OCI-LY7 (cell line): Measurements from ENCODE around the gene KAT7. TPM values are rescaled to one million over a fixed set of nuclear protein-coding genes. Genes with fewer than 3 reads are reported as not detected.
"Not testable (repeated sequence)": the region's sequence is repeated elsewhere in the genome, so short reads cannot be mapped to it uniquely, and the experiment has no call there.

Experiments used
- BruUV-seq: library from RNA; stranded (reverse); fragments of 400-500 nt; replicated peaks from 2 replicates; lab custom pipeline; 2021; lab: Mats Ljungman, UMichigan
- CTCF ChIA-PET: fragments of 300-600 bp; sonication (Branson Sonifier 250); formaldehyde crosslinking; loops from one replicate; lab custom pipeline; 2022; ENCODE audit warnings: antibody characterized with exemption; ENCODE audit not compliant: unreplicated experiment; lab: Charles Lee
- POLR2A ChIA-PET: fragments of 300-600 bp; sonication (Branson Sonifier 250); formaldehyde crosslinking; loops from one replicate; lab custom pipeline; 2022; ENCODE audit warnings: antibody characterized with exemption; lab: Charles Lee
- DNase-seq: peaks from one replicate; pipeline ENCODE4 v3.0.0-alpha.2; 2015; ENCODE audit warnings: low spot score
- H2AFZ ChIP-seq: fragments of 200-600 bp; sonication (generic), shearing (Covaris generic); 2 replicates; pipeline ENCODE4 v1.6.1; 2014; ENCODE audit warnings: mild to moderate bottlenecking, antibody characterized with exemption, low read length, moderate library complexity
- H3K27ac ChIP-seq: fragments of 200-600 bp; sonication (generic); 2 replicates; pipeline ENCODE4 v1.5.1; 2014; ENCODE audit warnings: mixed run types, low read depth, mild to moderate bottlenecking, moderate library complexity, low read length, inconsistent platforms; ENCODE audit not compliant: poor library complexity, severe bottlenecking
- H3K36me3 ChIP-seq: fragments of 200-600 bp; sonication (generic); 2 replicates; pipeline ENCODE4 v1.6.1; 2014; ENCODE audit warnings: mild to moderate bottlenecking, antibody characterized with exemption, low read length, moderate library complexity, mixed read lengths; ENCODE audit not compliant: insufficient read depth
- H3K4me1 ChIP-seq: fragments of 200-600 bp; sonication (generic); 2 replicates; pipeline ENCODE4 v1.5.1; 2014; ENCODE audit warnings: mild to moderate bottlenecking, low read length; ENCODE audit not compliant: insufficient read depth, poor library complexity, severe bottlenecking
- H3K4me2 ChIP-seq: fragments of 200-600 bp; sonication (generic); 2 replicates; pipeline ENCODE4 v1.6.1; 2014; ENCODE audit warnings: mild to moderate bottlenecking, low read length
- H3K4me3 ChIP-seq: fragments of 200-600 bp; sonication (generic); 2 replicates; pipeline ENCODE4 v1.5.1; 2014; ENCODE audit warnings: mild to moderate bottlenecking, low read depth, low read length; ENCODE audit not compliant: poor library complexity, severe bottlenecking
- H3K79me2 ChIP-seq: fragments of 200-600 bp; sonication (generic); 2 replicates; pipeline ENCODE4 v1.6.1; 2016; ENCODE audit warnings: low read depth, mild to moderate bottlenecking, low read length, moderate library complexity, mixed read lengths; ENCODE audit not compliant: insufficient read depth
- H3K9me2 ChIP-seq: fragments of 200-600 bp; sonication (generic); 2 replicates; pipeline ENCODE4 v1.6.1; 2016; ENCODE audit warnings: mild to moderate bottlenecking, low read length, mixed read lengths; ENCODE audit not compliant: insufficient read depth
- H3K9me3 ChIP-seq: fragments of 200-600 bp; sonication (generic); 2 replicates; pipeline ENCODE4 v1.6.1; 2014; ENCODE audit warnings: mild to moderate bottlenecking, mixed run types, low read length, mixed read lengths
- H4K20me1 ChIP-seq: fragments of 200-600 bp; sonication (generic); 2 replicates; pipeline ENCODE4 v1.6.1; 2014; ENCODE audit warnings: mild to moderate bottlenecking, antibody characterized with exemption, low read length, moderate library complexity, mixed read lengths; ENCODE audit not compliant: insufficient read depth
- EZH2phosphoT487 ChIP-seq: fragments of 200-600 bp; sonication (generic); IDR thresholded peaks from 2 replicates; pipeline ENCODE4 v1.6.1; 2018; ENCODE audit warnings: low read depth, borderline replicate concordance, mild to moderate bottlenecking, mixed run types, antibody characterized with exemption, low read length, moderate library complexity, mixed read lengths
- intact Hi-C: fragments of 100-400 bp; cut with micrococcal nuclease; formaldehyde crosslinking; loops from one replicate; pipeline ENCODE4 v1.10.0; 2022; ENCODE audit not compliant: unreplicated experiment
- total RNA-seq, 2 experiments: library from RNA; depleted of rRNA in 1 of 2; stranded (reverse); fragments of >200 nt in 1 of 2; shearing (Covaris generic) in 1 of 2; gene quantifications; 2 replicates each; pipeline ENCODE4 v1.2.3, GENCODE V29; 2014 to 2022
- TF ChIP-seq, protein P1 (sequence below): fragments of 200-600 bp; sonication (generic); conservative IDR thresholded peaks from 2 replicates; pipeline ENCODE4 v1.5.1; 2014; ENCODE audit warnings: mild to moderate bottlenecking, antibody characterized with exemption, low read length, moderate library complexity, mixed read lengths

The KAT7 gene
- total RNA-seq, 2 experiments from 2014 or later, result 43.3 to 70.3 TPM

DNA sequence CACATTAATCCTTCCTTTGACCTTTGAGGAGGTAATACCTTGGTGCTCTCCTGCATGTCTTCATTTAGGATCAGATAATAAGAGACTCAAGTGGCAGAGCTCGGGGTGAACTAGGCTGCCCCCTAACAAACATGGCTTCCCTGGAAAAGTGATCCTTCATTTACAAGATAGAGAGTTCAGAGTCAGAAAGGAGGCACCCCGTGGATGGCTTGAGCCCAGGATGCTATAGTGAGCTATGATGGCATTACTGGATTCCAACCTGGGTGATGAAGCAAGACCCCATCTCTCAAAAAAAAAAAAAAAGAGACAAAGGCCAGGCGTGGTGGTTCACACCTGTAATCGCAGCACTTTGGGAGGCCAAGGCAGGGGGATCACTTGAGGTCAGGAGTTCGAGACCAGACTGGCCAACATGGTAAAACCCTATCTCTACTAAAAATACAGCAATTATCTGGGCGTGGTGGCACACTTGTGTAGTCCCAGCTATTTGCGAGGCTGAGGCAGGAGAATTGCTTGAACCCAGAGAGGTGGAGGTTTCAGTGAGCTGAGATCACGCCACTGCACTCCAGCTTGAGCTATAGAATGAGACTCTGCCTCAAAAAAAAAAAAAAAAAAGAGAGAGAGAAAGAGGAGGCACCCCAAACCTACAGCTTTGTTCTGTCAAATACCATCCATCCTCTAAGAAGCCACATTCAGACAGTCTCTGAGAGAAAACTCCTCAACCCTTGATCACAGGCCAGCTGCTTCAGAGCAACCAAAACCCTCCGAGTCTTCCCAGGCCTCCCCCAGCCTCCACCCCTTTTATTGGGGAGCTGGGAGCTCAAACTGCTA, 31.9 kb upstream of the KAT7 start:
- DNase-seq, result no peak
- intact Hi-C loops, result no loop called here
- CTCF ChIA-PET, result interaction anchor here (0.5 kb wide), 1 partner anchor 61 kb away, joined by 4 read pairs; no protein-coding TSS in a partner anchor
- Histone ChIP-seq H3K27ac (peak overlapping the region; percentile 52), H3K4me2 (peak overlapping the region; percentile 46), H3K9me3 (no peaks in the 10 kb centered on the region), H4K20me1 (peaks cover under 1% of the 10 kb centered on the region; the same call in 1 of the 2 replicates), H3K36me3 (peaks cover 55% of the 10 kb centered on the region), H3K4me1 (peaks cover 76% of the 10 kb centered on the region), H3K9me2 (no peaks in the 10 kb centered on the region), H2AFZ (no peak overlapping the region), H3K79me2 (peaks cover 96% of the 10 kb centered on the region), H3K4me3 (no peak overlapping the region)
- no TSS peak for BruUV-seq
- TF ChIP-seq, protein P1, sequence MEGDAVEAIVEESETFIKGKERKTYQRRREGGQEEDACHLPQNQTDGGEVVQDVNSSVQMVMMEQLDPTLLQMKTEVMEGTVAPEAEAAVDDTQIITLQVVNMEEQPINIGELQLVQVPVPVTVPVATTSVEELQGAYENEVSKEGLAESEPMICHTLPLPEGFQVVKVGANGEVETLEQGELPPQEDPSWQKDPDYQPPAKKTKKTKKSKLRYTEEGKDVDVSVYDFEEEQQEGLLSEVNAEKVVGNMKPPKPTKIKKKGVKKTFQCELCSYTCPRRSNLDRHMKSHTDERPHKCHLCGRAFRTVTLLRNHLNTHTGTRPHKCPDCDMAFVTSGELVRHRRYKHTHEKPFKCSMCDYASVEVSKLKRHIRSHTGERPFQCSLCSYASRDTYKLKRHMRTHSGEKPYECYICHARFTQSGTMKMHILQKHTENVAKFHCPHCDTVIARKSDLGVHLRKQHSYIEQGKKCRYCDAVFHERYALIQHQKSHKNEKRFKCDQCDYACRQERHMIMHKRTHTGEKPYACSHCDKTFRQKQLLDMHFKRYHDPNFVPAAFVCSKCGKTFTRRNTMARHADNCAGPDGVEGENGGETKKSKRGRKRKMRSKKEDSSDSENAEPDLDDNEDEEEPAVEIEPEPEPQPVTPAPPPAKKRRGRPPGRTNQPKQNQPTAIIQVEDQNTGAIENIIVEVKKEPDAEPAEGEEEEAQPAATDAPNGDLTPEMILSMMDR, result no peak
- no peak for TF ChIP-seq EZH2phosphoT487
- POLR2A ChIA-PET, result interaction anchor here (0.7 to 9.3 kb wide), 5 partner anchors 8 to 41 kb away, joined by 3 to 124 read pairs (median 4); no protein-coding TSS in a partner anchor

DNA sequence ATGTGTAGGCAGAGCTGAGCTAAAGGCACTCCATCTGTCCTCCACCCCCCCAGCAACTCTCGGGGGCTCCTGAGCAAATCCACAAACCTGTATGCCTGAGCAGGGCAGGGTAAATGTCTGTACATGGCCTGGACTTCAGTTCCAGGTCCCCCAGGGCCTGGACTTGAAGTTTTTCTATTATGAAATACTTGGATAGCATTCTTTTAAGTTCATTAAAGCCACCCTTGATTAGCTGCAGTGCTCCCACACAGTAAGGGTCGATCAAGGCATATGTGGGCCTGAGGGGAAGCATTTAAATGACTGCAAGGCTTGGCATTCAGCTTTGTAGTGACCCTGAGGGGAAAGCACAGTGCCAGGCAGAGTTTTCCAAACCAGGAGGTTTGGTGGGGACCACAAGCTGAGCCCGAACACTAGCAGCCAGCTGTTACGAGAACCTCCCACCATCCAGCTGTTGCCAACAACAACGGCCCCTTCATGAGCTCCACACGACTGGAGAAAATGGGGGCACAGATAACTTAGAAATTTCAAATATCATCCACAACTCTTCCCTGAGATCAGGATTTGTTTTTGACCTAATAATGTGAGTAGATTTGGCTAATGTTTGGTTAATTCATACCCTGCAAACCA, 31.2 kb upstream of the KAT7 start:
- TF ChIP-seq, protein P1, result no peak
- no peak for TF ChIP-seq EZH2phosphoT487
- no peak overlapping the region for H3K4me2 ChIP-seq
- no TSS peak for BruUV-seq
- peaks cover 96% of the 10 kb centered on the region for H3K79me2 ChIP-seq
- no peak for DNase-seq
- intact Hi-C loops, result no loop called here
- ChIA-PET CTCF (interaction anchor here (0.5 kb wide), 1 partner anchor 61 kb away, joined by 4 read pairs; no protein-coding TSS in a partner anchor), POLR2A (interaction anchor here (0.7 to 9.3 kb wide), 4 partner anchors 9 to 40 kb away, joined by 3 to 124 read pairs (median 4); no protein-coding TSS in a partner anchor)
- H4K20me1 ChIP-seq, result peaks cover 8% of the 10 kb centered on the region; the same call in 1 of the 2 replicates
- peaks cover 54% of the 10 kb centered on the region for H3K36me3 ChIP-seq
- no peak overlapping the region for H3K27ac ChIP-seq
- no peak overlapping the region for H2AFZ ChIP-seq
- no peaks in the 10 kb centered on the region for H3K9me2 ChIP-seq
- H3K9me3 ChIP-seq, result no peaks in the 10 kb centered on the region
- H3K4me3 ChIP-seq, result no peak overlapping the region
- peaks cover 79% of the 10 kb centered on the region for H3K4me1 ChIP-seq

DNA sequence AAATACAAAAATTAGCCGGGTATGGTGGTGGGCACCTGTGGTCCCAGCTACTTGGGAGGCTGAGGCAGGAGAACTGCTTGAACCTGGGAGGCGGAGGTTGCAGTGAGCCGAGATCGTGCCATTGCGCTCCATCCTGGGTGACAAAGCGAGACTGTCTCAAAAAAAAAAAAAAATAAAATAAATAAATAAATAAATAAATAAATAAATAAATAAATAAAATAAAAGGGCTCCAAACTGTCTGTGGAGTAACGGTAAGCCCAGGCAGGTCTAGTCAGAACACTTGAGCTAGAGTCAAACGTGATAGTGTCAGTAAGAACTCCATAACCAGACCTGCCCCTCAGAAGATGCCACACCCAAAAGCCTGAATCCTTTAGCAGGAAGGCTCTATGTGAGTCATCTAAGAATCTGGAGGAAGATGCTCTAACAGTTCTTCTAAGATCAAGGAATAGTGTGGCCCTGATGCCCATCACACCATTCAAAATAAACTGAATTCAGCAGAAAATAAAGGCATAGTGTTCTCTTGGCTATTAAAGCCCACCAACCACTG, 29.9 kb upstream of the KAT7 start:
- Histone ChIP-seq H3K4me2 (peak overlapping the region; percentile 94), H3K36me3 (peaks cover 43% of the 10 kb centered on the region), H3K27ac (peak overlapping the region; percentile 79), H3K4me1 (peaks cover 67% of the 10 kb centered on the region), H4K20me1 (peaks cover 15% of the 10 kb centered on the region; the same call in 1 of the 2 replicates), H3K79me2 (peaks cover 96% of the 10 kb centered on the region)
- BruUV-seq, intact Hi-C loops, H2AFZ ChIP-seq, H3K4me3 ChIP-seq, H3K9me3 ChIP-seq, DNase-seq, H3K9me2 ChIP-seq: not testable (repeated sequence)
- POLR2A ChIA-PET, result interaction anchor here (1.9 to 9.3 kb wide), 3 partner anchors 10 to 21 kb away, joined by 9 to 124 read pairs (median 71); no protein-coding TSS in a partner anchor
- CTCF ChIA-PET, result interaction anchor here (1.1 kb wide), 1 partner anchor 29 kb away, joined by 3 read pairs; no protein-coding TSS in a partner anchor
